GM19372 (cell line): ENCODE data around the gene ARRDC4.

Source experiments
- ATAC-seq: cut with Tn5 transposase; IDR thresholded peaks from one replicate; pipeline ENCODE4 v1.9.1; 2021; ENCODE audit warnings: mild to moderate bottlenecking, low read depth, moderate library complexity; ENCODE audit not compliant: unreplicated experiment

ARRDC4 gene

GRCh38 chr15:97960364-97961066 lies at the start of gene ARRDC4:
TSS of gene ARRDC4 (plus strand) at chr15:97960703. CDS start at chr15:97960862, 159 bp downstream.
- no peak for ATAC-seq

GRCh38 chr15:97914711-97915110 lies 45.8 kb upstream of the ARRDC4 start:
- ATAC-seq = no peak

- no peak for ATAC-seq
Measured at GRCh38 chr15:97915261-97915660, 45.2 kb upstream of the ARRDC4 start.

GRCh38 chr15:97921296-97921865 lies 39.1 kb upstream of the ARRDC4 start:
- ATAC-seq = no peak

- no peak for ATAC-seq
Measured at GRCh38 chr15:97929456-97930229, 30.9 kb upstream of the ARRDC4 start.

- ATAC-seq = no peak
Measured at GRCh38 chr15:97930230-97930629, 30.3 kb upstream of the ARRDC4 start.

GRCh38 chr15:97931314-97931713 lies 29.2 kb upstream of the ARRDC4 start:
- no peak for ATAC-seq

GRCh38 chr15:97933589-97933988 lies 26.9 kb upstream of the ARRDC4 start:
- no peak for ATAC-seq

- ATAC-seq = no peak
Measured at GRCh38 chr15:97940993-97941392, 19.5 kb upstream of the ARRDC4 start.

- ATAC-seq = no peak
Measured at GRCh38 chr15:97941572-97941971, 18.9 kb upstream of the ARRDC4 start.

GRCh38 chr15:97944724-97945123 lies 15.8 kb upstream of the ARRDC4 start:
- ATAC-seq = no peak

- no peak for ATAC-seq
Measured at GRCh38 chr15:97947465-97948260, 12.8 kb upstream of the ARRDC4 start.

- no peak for ATAC-seq
Measured at GRCh38 chr15:97953254-97953653, 7.2 kb upstream of the ARRDC4 start.

- ATAC-seq = no peak
Measured at GRCh38 chr15:97953748-97954147, 6.8 kb upstream of the ARRDC4 start.

GRCh38 chr15:97955035-97955434 lies 5.5 kb upstream of the ARRDC4 start:
- no peak for ATAC-seq

- no peak for ATAC-seq
Measured at GRCh38 chr15:97955529-97955928, 5.0 kb upstream of the ARRDC4 start.

- ATAC-seq = no peak
Measured at GRCh38 chr15:97959724-97960363, 659 bp upstream of the ARRDC4 start.

- no peak for ATAC-seq
Measured at GRCh38 chr15:97961067-97961954, 808 bp downstream of the ARRDC4 start.

- ATAC-seq = no peak
Measured at GRCh38 chr15:97962263-97962662, 1.8 kb downstream of the ARRDC4 start.
